OCI-LY7 (cell line): ENCODE measurements around the gene CROT. TPM values are rescaled to one million over a fixed set of nuclear protein-coding genes. Genes with fewer than 3 reads are reported as not detected.

Source experiments
- BruUV-seq: library from RNA; stranded (reverse); fragments of 400-500 nt; replicated peaks from 2 replicates; lab custom pipeline; 2021; lab: Mats Ljungman, UMichigan
- CTCF ChIA-PET: fragments of 300-600 bp; sonication (Branson Sonifier 250); formaldehyde crosslinking; loops from one replicate; lab custom pipeline; 2022; ENCODE audit warnings: antibody characterized with exemption; ENCODE audit not compliant: unreplicated experiment; lab: Charles Lee
- POLR2A ChIA-PET: fragments of 300-600 bp; sonication (Branson Sonifier 250); formaldehyde crosslinking; loops from one replicate; lab custom pipeline; 2022; ENCODE audit warnings: antibody characterized with exemption; lab: Charles Lee
- DNase-seq: peaks from one replicate; pipeline ENCODE4 v3.0.0-alpha.2; 2015; ENCODE audit warnings: low spot score
- H2AFZ ChIP-seq: fragments of 200-600 bp; sonication (generic), shearing (Covaris generic); 2 replicates; pipeline ENCODE4 v1.6.1; 2014; ENCODE audit warnings: mild to moderate bottlenecking, antibody characterized with exemption, low read length, moderate library complexity
- H3K27ac ChIP-seq: fragments of 200-600 bp; sonication (generic); 2 replicates; pipeline ENCODE4 v1.5.1; 2014; ENCODE audit warnings: mixed run types, low read depth, mild to moderate bottlenecking, moderate library complexity, low read length, inconsistent platforms; ENCODE audit not compliant: poor library complexity, severe bottlenecking
- H3K36me3 ChIP-seq: fragments of 200-600 bp; sonication (generic); 2 replicates; pipeline ENCODE4 v1.6.1; 2014; ENCODE audit warnings: mild to moderate bottlenecking, antibody characterized with exemption, low read length, moderate library complexity, mixed read lengths; ENCODE audit not compliant: insufficient read depth
- H3K4me1 ChIP-seq: fragments of 200-600 bp; sonication (generic); 2 replicates; pipeline ENCODE4 v1.5.1; 2014; ENCODE audit warnings: mild to moderate bottlenecking, low read length; ENCODE audit not compliant: insufficient read depth, poor library complexity, severe bottlenecking
- H3K4me2 ChIP-seq: fragments of 200-600 bp; sonication (generic); 2 replicates; pipeline ENCODE4 v1.6.1; 2014; ENCODE audit warnings: mild to moderate bottlenecking, low read length
- H3K4me3 ChIP-seq: fragments of 200-600 bp; sonication (generic); 2 replicates; pipeline ENCODE4 v1.5.1; 2014; ENCODE audit warnings: mild to moderate bottlenecking, low read depth, low read length; ENCODE audit not compliant: poor library complexity, severe bottlenecking
- H3K79me2 ChIP-seq: fragments of 200-600 bp; sonication (generic); 2 replicates; pipeline ENCODE4 v1.6.1; 2016; ENCODE audit warnings: low read depth, mild to moderate bottlenecking, low read length, moderate library complexity, mixed read lengths; ENCODE audit not compliant: insufficient read depth
- H3K9me2 ChIP-seq: fragments of 200-600 bp; sonication (generic); 2 replicates; pipeline ENCODE4 v1.6.1; 2016; ENCODE audit warnings: mild to moderate bottlenecking, low read length, mixed read lengths; ENCODE audit not compliant: insufficient read depth
- H3K9me3 ChIP-seq: fragments of 200-600 bp; sonication (generic); 2 replicates; pipeline ENCODE4 v1.6.1; 2014; ENCODE audit warnings: mild to moderate bottlenecking, mixed run types, low read length, mixed read lengths
- H4K20me1 ChIP-seq: fragments of 200-600 bp; sonication (generic); 2 replicates; pipeline ENCODE4 v1.6.1; 2014; ENCODE audit warnings: mild to moderate bottlenecking, antibody characterized with exemption, low read length, moderate library complexity, mixed read lengths; ENCODE audit not compliant: insufficient read depth
- CTCF ChIP-seq: fragments of 200-600 bp; sonication (generic); conservative IDR thresholded peaks from 2 replicates; pipeline ENCODE4 v1.5.1; 2014; ENCODE audit warnings: mild to moderate bottlenecking, antibody characterized with exemption, low read length, moderate library complexity, mixed read lengths
- EZH2phosphoT487 ChIP-seq: fragments of 200-600 bp; sonication (generic); IDR thresholded peaks from 2 replicates; pipeline ENCODE4 v1.6.1; 2018; ENCODE audit warnings: low read depth, borderline replicate concordance, mild to moderate bottlenecking, mixed run types, antibody characterized with exemption, low read length, moderate library complexity, mixed read lengths
- intact Hi-C: fragments of 100-400 bp; cut with micrococcal nuclease; formaldehyde crosslinking; loops from one replicate; pipeline ENCODE4 v1.10.0; 2022; ENCODE audit not compliant: unreplicated experiment
- total RNA-seq, 2 experiments: library from RNA; depleted of rRNA in 1 of 2; stranded (reverse); fragments of >200 nt in 1 of 2; shearing (Covaris generic) in 1 of 2; gene quantifications; 2 replicates each; pipeline ENCODE4 v1.2.3, GENCODE V29; 2014 to 2022

CROT gene
- total RNA-seq, 2 experiments from 2014 or later = 3.0 to 8.1 TPM

GRCh38 chr7:87361320-87361719 lies 15.9 kb downstream of the CROT start:
- no TSS peak for BruUV-seq
- TF ChIP-seq CTCF = no peak

GRCh38 chr7:87363342-87363741 lies 17.9 kb downstream of the CROT start:
- CTCF ChIA-PET = no interaction called here
- H3K79me2 ChIP-seq = no peaks in the 10 kb centered on the region
- no peaks in the 10 kb centered on the region for H3K9me2 ChIP-seq
- H4K20me1 ChIP-seq = no peaks in the 10 kb centered on the region
- H3K4me2 ChIP-seq = no peak overlapping the region
- H3K27ac ChIP-seq = no peak overlapping the region
- no peak for DNase-seq
- H3K36me3 ChIP-seq = peaks cover 12% of the 10 kb centered on the region
- H3K9me3 ChIP-seq = no peaks in the 10 kb centered on the region
- H3K4me3 ChIP-seq = no peak overlapping the region
- no TSS peak for BruUV-seq
- TF ChIP-seq EZH2phosphoT487 = no peak
- TF ChIP-seq CTCF = no peak
- H3K4me1 ChIP-seq = no peaks in the 10 kb centered on the region
- POLR2A ChIA-PET = interaction anchor here (0.8 to 1.0 kb wide), 2 partner anchors 11 to 18 kb away, joined by 3 read pairs; partner anchors contain the start of gene CROT
- no peak overlapping the region for H2AFZ ChIP-seq
- intact Hi-C loops = no loop called here

More at GRCh38 chr7:87361320-87361719, 15.9 kb downstream of the CROT start:
- Histone ChIP-seq H2AFZ (no peak overlapping the region), H3K9me2 (no peaks in the 10 kb centered on the region), H3K4me2 (no peak overlapping the region), H4K20me1 (no peaks in the 10 kb centered on the region), H3K9me3 (no peaks in the 10 kb centered on the region), H3K79me2 (no peaks in the 10 kb centered on the region), H3K4me3 (no peak overlapping the region), H3K27ac (no peak overlapping the region), H3K4me1 (no peaks in the 10 kb centered on the region), H3K36me3 (peaks cover 22% of the 10 kb centered on the region)
- ChIA-PET POLR2A (interaction anchor here (0.7 to 1.4 kb wide), 3 partner anchors 12 to 246 kb away, joined by 3 to 4 read pairs (median 3); no protein-coding TSS in a partner anchor), CTCF (interaction anchor here (1.4 kb wide), 1 partner anchor 14 kb away, joined by 3 read pairs; no protein-coding TSS in a partner anchor)
- DNase-seq = no peak
- intact Hi-C loops = no loop called here

GRCh38 chr7:87364246-87364645 lies 18.8 kb downstream of the CROT start:
- Histone ChIP-seq H3K4me2 (no peak overlapping the region), H3K4me1 (no peaks in the 10 kb centered on the region), H3K79me2 (no peaks in the 10 kb centered on the region), H3K9me3 (no peaks in the 10 kb centered on the region), H2AFZ (no peak overlapping the region), H3K4me3 (no peak overlapping the region), H3K9me2 (no peaks in the 10 kb centered on the region), H4K20me1 (no peaks in the 10 kb centered on the region), H3K36me3 (peaks cover 12% of the 10 kb centered on the region), H3K27ac (no peak overlapping the region)
- no peak for TF ChIP-seq CTCF
- TF ChIP-seq EZH2phosphoT487 = no peak
- no peak for DNase-seq
- POLR2A ChIA-PET = interaction anchor here (0.6 to 1.0 kb wide), 3 partner anchors 12 to 467 kb away, joined by 3 to 4 read pairs (median 3); partner anchors contain the start of gene CROT
- no TSS peak for BruUV-seq
- intact Hi-C loops = no loop called here
- CTCF ChIA-PET = no interaction called here
